Measurements from ENCODE around the gene CARF.

GRCh38 chr2:202911512-202912341 lies at the start of gene CARF, which contains the start of gene WDR12:
- TF ChIP-seq AGO2 (optimal IDR thresholded peaks at IDR 0.05; ENCODE audit: low read depth, low read length) (no peak), PAX8 (CRISPR knock-in tag; IDR thresholded peaks at IDR 0.05; ENCODE audit: borderline replicate concordance) (0 out of 2 replicates have a peak, but pooled peaks have one; percentile 55), MATR3 (CRISPR knock-in tag; IDR thresholded peaks at IDR 0.05) (no peak), SALL2 (CRISPR knock-in tag; IDR thresholded peaks at IDR 0.05) (no peak), CTCF (CRISPR knock-in tag; IDR thresholded peaks at IDR 0.05) (no peak), ZZZ3 (CRISPR knock-in tag; IDR thresholded peaks at IDR 0.05; ENCODE audit: borderline replicate concordance) (no peak)

All from HepG2 (cell line).